DOHH2 (cell line): Measurements from ENCODE around the gene SF3A2.

Experiments
- CTCF ChIP-seq: fragments of 200-600 bp; sonication (generic); IDR thresholded peaks from one replicate; pipeline ENCODE4 v1.5.1; 2014; ENCODE audit warnings: antibody characterized with exemption, mild to moderate bottlenecking, low read depth, low read length; ENCODE audit not compliant: poor library complexity, severe bottlenecking
- EZH2phosphoT487 ChIP-seq: fragments of 200-600 bp; sonication (generic); IDR thresholded peaks from 2 replicates; pipeline ENCODE4 v1.6.1; 2017; ENCODE audit warnings: borderline replicate concordance, mild to moderate bottlenecking, antibody characterized with exemption, low read length, moderate library complexity, mixed read lengths

DNA sequence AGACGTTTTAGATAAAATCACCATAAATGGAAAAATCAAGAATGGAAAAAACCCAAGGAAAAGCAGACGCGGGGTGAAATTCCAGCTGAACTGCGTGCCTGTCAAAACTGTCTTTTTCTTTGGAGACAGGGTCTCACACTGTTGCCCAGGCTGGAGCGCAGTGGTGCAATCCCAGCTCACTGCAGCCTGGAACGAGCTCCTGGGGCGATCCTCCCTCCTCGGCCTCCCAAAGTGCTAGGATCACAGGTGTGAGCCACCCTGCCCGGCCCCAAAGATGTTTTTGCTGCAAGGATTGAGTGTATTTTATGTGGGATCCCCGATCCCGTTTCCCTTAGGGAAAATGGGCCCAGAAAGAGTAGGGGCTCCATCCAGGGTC, 46.2 kb downstream of the SF3A2 start:
- no peak for TF ChIP-seq CTCF
- TF ChIP-seq EZH2phosphoT487 = no peak
